GM12874 (cell line): ENCODE data around the gene CNTROB.

Experiments used
- CTCF ChIP-seq: IDR thresholded peaks from 2 replicates; pipeline ENCODE4 v1.5.1; 2011; ENCODE audit warnings: low read depth, mild to moderate bottlenecking, control low read depth, low read length, moderate library complexity; ENCODE audit not compliant: insufficient read depth

CNTROB gene

GRCh38 chr17:7894866-7895265 is 37.1 kb upstream of the CNTROB start:
- no peak for TF ChIP-seq CTCF

- TF ChIP-seq CTCF: no peak
These were observed 34.9 kb upstream of the CNTROB start for GRCh38 chr17:7897090-7897489.

GRCh38 chr17:7897773-7898172 is 34.2 kb upstream of the CNTROB start:
- no peak for TF ChIP-seq CTCF

GRCh38 chr17:7903154-7904103 is 28.6 kb upstream of the CNTROB start:
- TF ChIP-seq CTCF: no peak

- no peak for TF ChIP-seq CTCF
These were observed 22.9 kb upstream of the CNTROB start for GRCh38 chr17:7909089-7909488.

- TF ChIP-seq CTCF: no peak
These were observed 21.7 kb upstream of the CNTROB start for GRCh38 chr17:7910281-7910680.

GRCh38 chr17:7910711-7911110 is 21.3 kb upstream of the CNTROB start:
- TF ChIP-seq CTCF: no peak
